IMR-90 (cell line): ENCODE results near the gene FOXP1. TPM values are rescaled to one million over a fixed set of nuclear protein-coding genes. Genes with fewer than 3 reads are reported as not detected.

Experiments used
- ATAC-seq: fragments of 200-7000 bp; cut with Tn5 transposase; 2 replicates; pipeline ENCODE4 v1.9.1; 2020; ENCODE audit warnings: low read depth, mild to moderate bottlenecking, moderate library complexity
- BruUV-seq: library from RNA; stranded (reverse); fragments of 400-500 nt; replicated peaks from 2 replicates; lab custom pipeline; 2021; lab: Mats Ljungman, UMichigan
- CTCF ChIA-PET: fragments of 300-600 bp; formaldehyde crosslinking; extraction: SDS; loops from one replicate; lab custom pipeline; 2021; ENCODE audit warnings: antibody characterized with exemption; lab: Yijun Ruan, JAX
- POLR2A ChIA-PET: fragments of 300-600 bp; sonication (Branson Sonifier 250); formaldehyde crosslinking; loops from one replicate; lab custom pipeline; 2022; ENCODE audit warnings: antibody characterized with exemption; ENCODE audit not compliant: unreplicated experiment; lab: Charles Lee
- DNase-seq: peaks from one replicate; pipeline ENCODE4 v3.0.0; 2013
- H2AFZ ChIP-seq: replicated peaks from 2 replicates; pipeline ENCODE3; 2013; ENCODE audit warnings: low read length, mild to moderate bottlenecking; ENCODE audit not compliant: poor library complexity
- H2AK5ac ChIP-seq: 2 replicates; pipeline ENCODE4 v1.6.1; 2013; ENCODE audit warnings: low read depth, low read length, inconsistent platforms
- H2AK9ac ChIP-seq: replicated peaks from 2 replicates; pipeline ENCODE3; 2013; ENCODE audit warnings: mild to moderate bottlenecking, low read depth, low read length, moderate library complexity; ENCODE audit not compliant: poor library complexity
- H2BK120ac ChIP-seq: 2 replicates; pipeline ENCODE4 v1.6.1; 2013; ENCODE audit warnings: low read depth, low read length, inconsistent platforms
- H2BK15ac ChIP-seq: 3 replicates; pipeline ENCODE4 v1.6.1; 2013; ENCODE audit warnings: low read depth, low read length, inconsistent platforms
- H2BK20ac ChIP-seq: 2 replicates; pipeline ENCODE4 v1.6.1; 2013; ENCODE audit warnings: low read depth, mild to moderate bottlenecking, inconsistent platforms, low read length, moderate library complexity
- H2BK5ac ChIP-seq: 2 replicates; pipeline ENCODE4 v1.6.1; 2013; ENCODE audit warnings: mild to moderate bottlenecking, low read depth, low read length, inconsistent platforms; ENCODE audit not compliant: poor library complexity, severe bottlenecking
- H3K14ac ChIP-seq: replicated peaks from 2 replicates; pipeline ENCODE4 v1.6.1; 2013; ENCODE audit warnings: low read depth, low read length, inconsistent platforms
- H3K18ac ChIP-seq: 2 replicates; pipeline ENCODE4 v1.6.1; 2013; ENCODE audit warnings: low read depth, low read length, control low read depth
- H3K23ac ChIP-seq: 2 replicates; pipeline ENCODE4 v1.6.1; 2013; ENCODE audit warnings: low read depth, low read length, inconsistent platforms
- H3K27ac ChIP-seq: 2 replicates; pipeline ENCODE4 v1.5.1; 2013; ENCODE audit warnings: mild to moderate bottlenecking, control low read depth, low read length; ENCODE audit not compliant: insufficient read depth
- H3K27me3 ChIP-seq: 2 replicates; pipeline ENCODE4 v1.6.1; 2013; ENCODE audit warnings: low read length; ENCODE audit not compliant: control insufficient read depth, insufficient read depth
- H3K36me3 ChIP-seq: 2 replicates; pipeline ENCODE4 v1.6.1; 2013; ENCODE audit warnings: low read length, mixed read lengths; ENCODE audit not compliant: control insufficient read depth, insufficient read depth
- H3K4ac ChIP-seq: 2 replicates; pipeline ENCODE4 v1.6.1; 2013; ENCODE audit warnings: low read depth, low read length, inconsistent platforms
- H3K4me1 ChIP-seq: 2 replicates; pipeline ENCODE4 v1.6.1; 2013; ENCODE audit warnings: low read length, mixed read lengths; ENCODE audit not compliant: control insufficient read depth, insufficient read depth
- H3K4me2 ChIP-seq: 2 replicates; pipeline ENCODE4 v1.6.1; 2013; ENCODE audit warnings: low read depth, mild to moderate bottlenecking, control low read depth, low read length, moderate library complexity
- H3K4me3 ChIP-seq: 2 replicates; pipeline ENCODE4 v1.5.1; 2013; ENCODE audit warnings: low read depth, mild to moderate bottlenecking, control low read depth, low read length, moderate library complexity; ENCODE audit not compliant: insufficient read depth
- H3K56ac ChIP-seq: 2 replicates; pipeline ENCODE4 v1.6.1; 2013; ENCODE audit warnings: low read length, inconsistent platforms; ENCODE audit not compliant: insufficient read depth; ENCODE audit errors: extremely low read depth
- H3K79me1 ChIP-seq, 2 experiments: 2 replicates each; pipeline ENCODE4 v1.6.1; 2013; ENCODE audit warnings: low read length in 2 of 2, inconsistent platforms in 1 of 2, low read depth in 1 of 2
- H3K9ac ChIP-seq: 2 replicates; pipeline ENCODE4 v1.6.1; 2013; ENCODE audit warnings: low read depth, low read length, control low read depth
- H3K9me1 ChIP-seq: 2 replicates; pipeline ENCODE4 v1.6.1; 2013; ENCODE audit warnings: low read length, inconsistent platforms; ENCODE audit not compliant: insufficient read depth
- H3K9me3 ChIP-seq: 2 replicates; pipeline ENCODE4 v1.6.1; 2013; ENCODE audit warnings: low read length; ENCODE audit not compliant: control insufficient read depth, insufficient read depth
- H4K20me1 ChIP-seq: 2 replicates; pipeline ENCODE4 v1.6.1; 2013; ENCODE audit warnings: low read length, inconsistent platforms; ENCODE audit not compliant: insufficient read depth
- H4K5ac ChIP-seq: 2 replicates; pipeline ENCODE4 v1.6.1; 2013; ENCODE audit warnings: mild to moderate bottlenecking, low read depth, low read length, control low read depth
- H4K8ac ChIP-seq, 2 experiments: 2 replicates each; pipeline ENCODE4 v1.6.1; 2013; ENCODE audit warnings: low read depth in 2 of 2, low read length in 2 of 2, control low read depth in 1 of 2, inconsistent platforms in 1 of 2
- H4K91ac ChIP-seq: 2 replicates; pipeline ENCODE4 v1.6.1; 2013; ENCODE audit warnings: low read depth, low read length, inconsistent platforms; ENCODE audit not compliant: insufficient read depth
- BHLHE40 ChIP-seq: fragments of 150-350 bp; IDR thresholded peaks from 2 replicates; pipeline ENCODE4 v1.6.1; 2016; ENCODE audit warnings: mild to moderate bottlenecking, low read depth, low read length
- CEBPB ChIP-seq: IDR thresholded peaks from 2 replicates; pipeline ENCODE4 v1.6.1; 2012; ENCODE audit warnings: low read depth, low read length, improper control_type of control experiment
- CHD1 ChIP-seq: IDR thresholded peaks from 2 replicates; pipeline ENCODE4 v1.6.1; 2012; ENCODE audit warnings: low read depth, low read length, improper control_type of control experiment
- FOS ChIP-seq: fragments of 150-350 bp; IDR thresholded peaks from 2 replicates; pipeline ENCODE4 v1.6.1; 2016; ENCODE audit warnings: low read depth, low read length
- MAFK ChIP-seq: IDR thresholded peaks from 2 replicates; pipeline ENCODE4 v1.6.1; 2012; ENCODE audit warnings: low read depth, low read length, improper control_type of control experiment
- MAZ ChIP-seq: IDR thresholded peaks from 2 replicates; pipeline ENCODE4 v1.6.1; 2012; ENCODE audit warnings: low read depth, mild to moderate bottlenecking, low read length, improper control_type of control experiment, moderate library complexity, borderline replicate concordance
- MXI1 ChIP-seq: IDR thresholded peaks from 2 replicates; pipeline ENCODE4 v1.6.1; 2012; ENCODE audit warnings: low read depth, mild to moderate bottlenecking, low read length, moderate library complexity, borderline replicate concordance
- NFE2L2 ChIP-seq: fragments of 150-350 bp; IDR thresholded peaks from 2 replicates; pipeline ENCODE4 v1.6.1; 2016; ENCODE audit warnings: low read depth, mild to moderate bottlenecking, low read length
- POLR2A ChIP-seq: IDR thresholded peaks from 2 replicates; pipeline ENCODE4 v1.6.1; 2012; ENCODE audit warnings: mild to moderate bottlenecking, low read depth, low read length
- RAD21 ChIP-seq: IDR thresholded peaks from 2 replicates; pipeline ENCODE4 v1.6.1; 2012; ENCODE audit warnings: low read length, improper control_type of control experiment
- RCOR1 ChIP-seq: IDR thresholded peaks from 2 replicates; pipeline ENCODE4 v1.6.1; 2012; ENCODE audit warnings: mild to moderate bottlenecking, low read length, improper control_type of control experiment; ENCODE audit not compliant: insufficient replicate concordance
- RFX5 ChIP-seq: IDR thresholded peaks from 2 replicates; pipeline ENCODE4 v1.8.0; 2012; ENCODE audit warnings: low read depth, mild to moderate bottlenecking, low read length, moderate library complexity
- SMC3 ChIP-seq: fragments of 150-350 bp; IDR thresholded peaks from 2 replicates; pipeline ENCODE4 v1.6.1; 2016; ENCODE audit warnings: low read depth, mild to moderate bottlenecking, antibody characterized with exemption, low read length, moderate library complexity
- USF2 ChIP-seq: fragments of 150-350 bp; IDR thresholded peaks from 2 replicates; pipeline ENCODE4 v1.6.1; 2017; ENCODE audit warnings: mild to moderate bottlenecking, antibody characterized with exemption, low read length, low read depth
- WGBS, 2 experiments: methylation state at CpG; one replicate each; pipeline versions ENCODE4 v1.1.5 to v1.1.7; 2013; ENCODE audit warnings: missing lambda C conversion rate in 2 of 2; ENCODE audit not compliant: insufficient read length in 1 of 2; ENCODE audit errors: extremely low coverage in 2 of 2; 5-methylcytosine and 5-hydroxymethylcytosine counted together
- dilution Hi-C: fragments of 300-500 bp; cut with HindIII; formaldehyde crosslinking; loops from one replicate; pipeline ENCODE4 v1.14.3; 2018; ENCODE audit warnings: low sequenced_read_pairs; ENCODE audit not compliant: unreplicated experiment
- in situ Hi-C: fragments of 300-500 bp; cut with MboI; formaldehyde crosslinking; loops from 3 replicates; pipeline ENCODE4 v1.14.3; 2019; ENCODE audit warnings: low sequenced_read_pairs, inconsistent platforms, mixed read lengths
- intact Hi-C: fragments of 100-400 bp; cut with micrococcal nuclease; formaldehyde crosslinking; loops from 2 replicates; pipeline ENCODE4 v1.10.0; 2022
- polyA plus RNA-seq, 3 experiments: library from polyadenylated mRNA; depleted of rRNA; stranded (reverse); fragments of >200 nt; gene quantifications; 2 replicates each; pipeline ENCODE4 v1.2.3, GENCODE V29; 2012; ENCODE audit warnings: low replicate concordance in 1 of 3
- total RNA-seq: library from RNA; depleted of rRNA; stranded (reverse); fragments of >200 nt; gene quantifications from 2 replicates; pipeline ENCODE4 v1.2.3, GENCODE V29; 2012
- TF ChIP-seq, protein P1 (sequence below): fragments of 150-350 bp; IDR thresholded peaks from 2 replicates; pipeline ENCODE4 v1.6.1; 2016; ENCODE audit warnings: low read depth, mild to moderate bottlenecking, low read length, moderate library complexity, borderline replicate concordance

The FOXP1 gene
- total and polyA plus RNA-seq, 2 of the 4 experiments (the other 2 are of a cell fraction) = 37.0 to 132 TPM

- 27% methylated on average over 8 of the region's 15 CpGs; no CpG with 5 or more reads in 1 of the 2 experiments for WGBS, 2 experiments
- Histone ChIP-seq H3K27me3 (no peaks in the 10 kb centered on the region), H2BK15ac (peak overlapping the region; percentile 85), H4K8ac (peak overlapping the region; percentile 23 to 90; a peak in 3 of 4 replicates), H3K9me1 (peaks cover 22% of the 10 kb centered on the region), H2BK120ac (peak overlapping the region; percentile 99), H3K79me1 (peaks cover 19 to 73% of the 10 kb centered on the region in 2 experiments), H3K4ac (peak overlapping the region; percentile 98), H4K20me1 (no peaks in the 10 kb centered on the region), H3K9ac (no peak overlapping the region; the same call in 1 of the 2 replicates), H2AFZ (peak overlapping the region; percentile 74), H3K36me3 (no peaks in the 10 kb centered on the region), H2AK9ac (peak overlapping the region; percentile 76), H2BK20ac (peak overlapping the region; percentile 94), H3K18ac (peak overlapping the region; percentile 96; the same call in 1 of the 2 replicates), H4K5ac (peak overlapping the region; percentile 27; the same call in 1 of the 2 replicates), H3K56ac (peak overlapping the region; percentile 78), H2AK5ac (peak overlapping the region; percentile 89), H3K4me3 (peak overlapping the region; percentile 40; the same call in 1 of the 2 replicates), H3K14ac (peak overlapping the region; percentile 97), H3K4me2 (peak overlapping the region; percentile 67), H3K9me3 (no peaks in the 10 kb centered on the region), H3K23ac (peak overlapping the region; percentile 96), H3K4me1 (peaks cover 11% of the 10 kb centered on the region), H2BK5ac (peak overlapping the region; percentile 96), H3K27ac (peak overlapping the region; percentile 39), H4K91ac (peak overlapping the region; percentile 88)
- dilution Hi-C loops = no loop called here
- ATAC-seq = peak; percentile 87
- ChIA-PET CTCF (no interaction called here), POLR2A (no interaction called here)
- in situ Hi-C loops = no loop called here
- intact Hi-C loops = no loop called here
- DNase-seq = peak; percentile 96
- no TSS peak for BruUV-seq
- no peak for TF ChIP-seq MAZ
- no peak for TF ChIP-seq RFX5
- no peak; the same call in 1 of the 2 replicates for TF ChIP-seq SMC3
- TF ChIP-seq POLR2A = no peak
- no peak for TF ChIP-seq RCOR1
- TF ChIP-seq NFE2L2 = peak; percentile 89
- no peak for TF ChIP-seq CHD1
- no peak for TF ChIP-seq MXI1
- peak; percentile 89 for TF ChIP-seq BHLHE40
- TF ChIP-seq, protein P1, sequence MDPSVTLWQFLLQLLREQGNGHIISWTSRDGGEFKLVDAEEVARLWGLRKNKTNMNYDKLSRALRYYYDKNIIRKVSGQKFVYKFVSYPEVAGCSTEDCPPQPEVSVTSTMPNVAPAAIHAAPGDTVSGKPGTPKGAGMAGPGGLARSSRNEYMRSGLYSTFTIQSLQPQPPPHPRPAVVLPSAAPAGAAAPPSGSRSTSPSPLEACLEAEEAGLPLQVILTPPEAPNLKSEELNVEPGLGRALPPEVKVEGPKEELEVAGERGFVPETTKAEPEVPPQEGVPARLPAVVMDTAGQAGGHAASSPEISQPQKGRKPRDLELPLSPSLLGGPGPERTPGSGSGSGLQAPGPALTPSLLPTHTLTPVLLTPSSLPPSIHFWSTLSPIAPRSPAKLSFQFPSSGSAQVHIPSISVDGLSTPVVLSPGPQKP = no peak
- TF ChIP-seq MAFK = peak; percentile 80
- TF ChIP-seq FOS = peak; percentile 96
- no peak for TF ChIP-seq USF2
- no peak for TF ChIP-seq RAD21
- no peak for TF ChIP-seq CEBPB
These were observed 79.1 kb downstream of the FOXP1 start for GRCh38 chr3:71504250-71505036.
